SIG-M5 treated with dmso at 0.1 percent for 504 hours (cell line): ENCODE results near the gene CACNA1D.

Experiments used
- DNase-seq: peaks from one replicate; lab custom pipeline; 2025; ENCODE audit not compliant: unreplicated experiment; lab: John Stamatoyannopoulos, UW

Gene CACNA1D

DNA sequence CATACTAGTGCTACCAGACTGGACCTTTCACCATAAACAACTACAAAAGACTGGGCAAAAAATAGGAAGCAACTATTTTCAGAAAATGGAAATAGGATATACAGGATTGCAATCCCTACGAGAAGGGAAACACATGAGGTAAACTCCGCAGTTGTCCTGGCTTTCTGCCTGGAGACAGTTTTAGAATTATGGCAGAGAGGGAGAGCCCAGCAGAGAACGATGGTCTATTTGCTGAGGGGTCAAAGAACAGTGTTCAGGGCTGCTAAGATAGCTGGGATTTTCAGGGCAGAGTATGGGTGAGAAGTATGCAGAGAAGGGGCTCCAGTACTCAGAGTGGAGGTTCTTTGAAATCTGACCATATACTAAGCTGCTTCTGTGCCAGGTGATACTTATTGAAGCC lies 188.4 kb downstream of the CACNA1D start:
- no peak for DNase-seq

DNA sequence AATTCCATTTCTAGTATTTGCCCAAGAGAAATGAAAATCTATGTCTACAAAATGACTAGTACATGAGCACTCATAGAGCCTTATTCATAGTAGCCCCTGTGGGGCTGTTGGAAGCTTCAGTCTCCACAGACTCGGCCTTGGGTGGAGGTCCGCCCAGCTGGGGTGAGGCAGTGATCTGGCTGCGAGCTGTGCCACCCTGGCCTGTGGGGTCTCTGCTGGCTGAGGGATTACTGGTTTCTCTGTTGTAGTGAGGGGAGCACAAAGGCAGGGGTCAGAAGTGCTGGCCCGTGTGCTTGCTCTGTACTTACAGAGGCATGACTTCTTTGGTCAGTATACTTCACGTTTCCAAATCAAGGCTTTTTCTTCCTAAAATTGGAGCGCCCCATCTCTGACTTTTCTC lies 193.7 kb downstream of the CACNA1D start:
- DNase-seq: no peak

GRCh38 chr3:53688989-53689388 lies 194.6 kb downstream of the CACNA1D start:
- no peak for DNase-seq

- DNase-seq: no peak
These were observed 195.3 kb downstream of the CACNA1D start for GRCh38 chr3:53689681-53690080.

- DNase-seq: no peak
These were observed 196.1 kb downstream of the CACNA1D start for GRCh38 chr3:53690521-53690920.

DNA sequence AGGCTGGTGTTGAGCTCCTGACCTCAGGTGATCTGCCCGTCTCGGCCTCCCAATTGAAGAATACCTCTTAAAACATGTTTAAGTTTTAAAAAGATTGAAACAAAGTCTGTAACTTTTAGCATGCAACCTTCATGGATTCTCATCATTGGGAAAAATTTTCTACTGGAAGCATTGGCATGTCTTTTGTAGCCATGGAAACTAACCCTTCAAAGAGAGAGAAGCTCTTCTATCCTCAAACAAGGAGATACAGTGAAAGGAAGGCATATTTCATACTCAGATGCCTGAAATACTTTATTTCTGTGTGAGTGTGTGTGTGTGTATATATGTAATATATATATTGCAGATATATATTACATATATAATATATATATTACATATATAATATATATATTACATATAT lies 196.9 kb downstream of the CACNA1D start:
- DNase-seq: no peak

- DNase-seq: no peak
These were observed 197.5 kb downstream of the CACNA1D start for GRCh38 chr3:53691885-53692284.

- DNase-seq: no peak
These were observed 199.0 kb downstream of the CACNA1D start for GRCh38 chr3:53693451-53693850.

DNA sequence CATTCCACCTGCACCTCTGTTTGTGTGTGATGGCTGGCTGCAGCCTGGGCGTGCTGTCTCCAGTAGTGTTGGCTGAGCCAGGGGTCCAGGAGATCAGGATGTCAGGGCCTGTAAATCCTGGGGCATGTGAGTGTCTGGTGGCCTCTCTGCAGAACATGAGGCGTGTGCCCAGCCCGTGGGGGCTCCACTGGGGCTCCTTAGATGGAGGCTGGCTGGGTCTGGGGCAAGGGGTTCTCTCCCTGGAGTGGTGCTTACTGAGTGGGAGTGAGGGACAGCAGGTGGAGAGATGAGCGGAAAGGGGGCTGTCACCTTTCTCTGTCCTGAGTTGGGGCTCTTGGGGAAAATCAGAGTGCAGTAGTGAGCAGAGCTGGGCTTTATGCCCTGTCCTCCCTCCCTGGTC lies 199.6 kb downstream of the CACNA1D start:
- DNase-seq: no peak

- DNase-seq: no peak
These were observed 200.4 kb downstream of the CACNA1D start for GRCh38 chr3:53694666-53695323.

- DNase-seq: no peak
These were observed 200.9 kb downstream of the CACNA1D start for GRCh38 chr3:53695324-53695690.

GRCh38 chr3:53696401-53697172 lies 202.2 kb downstream of the CACNA1D start:
- peak; percentile 20 for DNase-seq

GRCh38 chr3:53700441-53700840 lies 206.0 kb downstream of the CACNA1D start:
- no peak for DNase-seq

DNA sequence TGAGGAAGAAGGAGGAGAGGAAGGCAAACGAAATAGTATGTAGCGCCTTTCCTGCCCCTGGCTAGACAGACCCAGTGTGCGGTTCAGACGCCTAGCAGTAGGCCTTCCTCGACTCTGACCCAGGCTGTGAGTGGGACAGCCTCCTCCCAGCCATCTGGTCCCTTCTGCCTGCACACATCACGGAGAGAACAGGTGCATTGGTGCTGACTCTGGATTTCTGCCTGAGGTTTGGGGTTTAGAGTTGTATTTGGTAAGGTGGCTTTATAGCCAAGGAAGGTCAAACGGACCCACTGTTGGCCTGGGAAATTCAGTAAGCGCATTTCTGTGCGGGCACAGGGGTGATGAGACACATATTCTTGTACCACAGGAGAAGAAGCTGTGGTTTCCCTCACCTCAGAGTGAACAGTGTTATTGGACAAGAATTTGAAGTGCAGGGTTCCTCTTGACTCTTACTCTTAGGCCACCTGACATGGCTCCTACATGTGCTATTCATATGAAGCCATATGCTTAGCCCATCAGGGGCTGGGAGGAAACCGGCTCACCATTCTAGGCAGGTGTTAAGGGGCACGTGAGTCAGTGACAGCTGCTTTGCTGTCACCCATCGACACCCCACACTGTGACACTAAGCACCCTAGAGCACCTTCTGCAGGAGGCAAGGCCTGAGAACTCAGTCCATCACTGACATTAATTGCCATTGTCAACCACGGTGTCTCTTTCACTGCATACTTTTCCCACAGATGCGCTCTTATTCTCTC lies 208.5 kb downstream of the CACNA1D start:
- no peak for DNase-seq

DNA sequence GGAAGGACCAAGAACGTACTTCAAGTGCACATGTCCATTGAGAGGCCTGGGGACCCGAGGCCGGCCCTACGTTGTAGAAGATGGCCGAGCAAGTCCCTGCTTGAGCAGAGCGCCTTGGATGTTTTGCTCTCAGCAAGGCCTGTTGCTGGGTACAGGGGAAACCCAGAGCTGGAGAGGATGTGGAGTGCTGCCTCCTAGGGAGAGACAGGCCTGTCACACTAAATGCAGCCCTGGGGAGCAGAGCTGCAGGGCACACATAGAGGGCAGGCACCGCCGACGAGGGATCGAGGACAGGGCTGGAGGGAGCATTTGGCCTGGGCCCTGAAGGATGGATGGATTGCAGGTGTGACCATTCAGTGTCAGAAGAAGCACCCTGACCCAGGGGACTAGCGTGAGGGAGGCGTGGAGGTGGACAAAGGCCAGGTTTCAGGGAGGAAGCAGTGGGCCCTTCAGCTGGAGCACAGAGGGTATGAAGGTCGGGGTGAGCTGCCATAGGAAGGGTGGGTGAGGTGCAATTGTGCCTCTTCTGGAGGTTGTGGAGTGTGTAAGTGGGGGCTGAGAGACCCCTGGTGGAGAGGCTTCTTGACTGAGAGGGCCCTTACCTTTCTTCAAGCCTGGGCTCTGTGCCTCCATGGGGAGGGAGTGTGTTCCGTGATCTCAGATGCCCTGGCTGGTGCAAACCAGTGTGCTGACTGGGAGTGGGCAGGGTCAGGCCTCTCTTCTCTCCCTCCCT lies 209.4 kb downstream of the CACNA1D start:
- DNase-seq: no peak

DNA sequence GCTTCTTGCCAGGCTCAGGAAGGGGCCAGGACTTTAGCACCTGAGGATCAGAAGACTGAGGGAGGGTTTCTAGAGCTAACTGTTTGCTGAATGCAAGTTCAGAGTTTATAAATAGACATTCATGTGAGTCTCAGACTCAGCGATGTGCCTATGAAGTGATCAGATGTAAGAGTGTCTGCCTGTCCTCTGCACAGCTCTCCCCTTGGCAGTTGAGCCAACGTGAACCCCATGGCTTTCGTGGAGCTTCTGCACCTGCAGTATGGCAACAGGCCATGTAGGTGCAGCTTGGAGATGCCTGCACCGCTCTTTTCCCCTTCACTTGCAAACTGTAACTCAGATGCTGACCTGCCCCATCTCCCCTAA lies 209.9 kb downstream of the CACNA1D start:
- no peak for DNase-seq

- DNase-seq: no peak
These were observed 210.8 kb downstream of the CACNA1D start for GRCh38 chr3:53705024-53705745.

GRCh38 chr3:53705774-53706173 lies 211.4 kb downstream of the CACNA1D start:
- DNase-seq: no peak

- no peak for DNase-seq
These were observed 212.8 kb downstream of the CACNA1D start for GRCh38 chr3:53707222-53707621.

- no peak for DNase-seq
These were observed 213.7 kb downstream of the CACNA1D start for GRCh38 chr3:53708001-53708621.
